Femur (tissue), 1 donor: ENCODE measurements around the gene GARNL3.

Experiments used
- DNase-seq: peaks from one replicate; pipeline ENCODE4 v3.0.0-alpha.2; 2017

The GARNL3 gene

GRCh38 chr9:127241354-127241753 lies 23.2 kb upstream of the GARNL3 start:
- DNase-seq, result no peak

- peak; percentile 98 for DNase-seq
Measured at GRCh38 chr9:127244609-127245601, 19.7 kb upstream of the GARNL3 start.

GRCh38 chr9:127245637-127246164 lies 18.9 kb upstream of the GARNL3 start:
- no peak for DNase-seq

- DNase-seq, result no peak
Measured at GRCh38 chr9:127248241-127248640, 16.3 kb upstream of the GARNL3 start.

- no peak for DNase-seq
Measured at GRCh38 chr9:127249877-127250276, 14.7 kb upstream of the GARNL3 start.

- no peak for DNase-seq
Measured at GRCh38 chr9:127250896-127251391, 13.6 kb upstream of the GARNL3 start.

GRCh38 chr9:127252410-127253318 lies 11.9 kb upstream of the GARNL3 start:
- DNase-seq, result no peak

- no peak for DNase-seq
Measured at GRCh38 chr9:127253446-127253845, 11.1 kb upstream of the GARNL3 start.

GRCh38 chr9:127255692-127256091 lies 8.9 kb upstream of the GARNL3 start:
- DNase-seq, result no peak

- DNase-seq, result no peak
Measured at GRCh38 chr9:127256324-127256723, 8.2 kb upstream of the GARNL3 start.

- no peak for DNase-seq
Measured at GRCh38 chr9:127258606-127259471, 5.7 kb upstream of the GARNL3 start.

GRCh38 chr9:127262602-127263001 lies 2.0 kb upstream of the GARNL3 start:
- DNase-seq, result no peak

- no peak for DNase-seq
Measured at GRCh38 chr9:127263237-127263636, 1.3 kb upstream of the GARNL3 start.

GRCh38 chr9:127263664-127264063 lies 910 bp upstream of the GARNL3 start:
- DNase-seq, result no peak

- no peak for DNase-seq
Measured at GRCh38 chr9:127267793-127268525, 3.4 kb downstream of the GARNL3 start.

- no peak for DNase-seq
Measured at GRCh38 chr9:127269449-127269848, 4.9 kb downstream of the GARNL3 start.

- DNase-seq, result peak; percentile 33
Measured at GRCh38 chr9:127273326-127273725, 8.8 kb downstream of the GARNL3 start.

- DNase-seq, result no peak
Measured at GRCh38 chr9:127277099-127277498, 12.5 kb downstream of the GARNL3 start.

GRCh38 chr9:127277770-127278169 lies 13.2 kb downstream of the GARNL3 start:
- DNase-seq, result no peak

GRCh38 chr9:127278372-127278771 lies 13.8 kb downstream of the GARNL3 start:
- no peak for DNase-seq

- DNase-seq, result no peak
Measured at GRCh38 chr9:127279717-127280285, 15.2 kb downstream of the GARNL3 start.
